Putamen (tissue), 1 donor: Measurements from ENCODE around the gene CDC42BPG.

ENCODE experiments used
- DNase-seq: peaks from one replicate; pipeline ENCODE4 v3.0.0-alpha.2; 2016; ENCODE audit warnings: low spot score

Gene CDC42BPG

DNA sequence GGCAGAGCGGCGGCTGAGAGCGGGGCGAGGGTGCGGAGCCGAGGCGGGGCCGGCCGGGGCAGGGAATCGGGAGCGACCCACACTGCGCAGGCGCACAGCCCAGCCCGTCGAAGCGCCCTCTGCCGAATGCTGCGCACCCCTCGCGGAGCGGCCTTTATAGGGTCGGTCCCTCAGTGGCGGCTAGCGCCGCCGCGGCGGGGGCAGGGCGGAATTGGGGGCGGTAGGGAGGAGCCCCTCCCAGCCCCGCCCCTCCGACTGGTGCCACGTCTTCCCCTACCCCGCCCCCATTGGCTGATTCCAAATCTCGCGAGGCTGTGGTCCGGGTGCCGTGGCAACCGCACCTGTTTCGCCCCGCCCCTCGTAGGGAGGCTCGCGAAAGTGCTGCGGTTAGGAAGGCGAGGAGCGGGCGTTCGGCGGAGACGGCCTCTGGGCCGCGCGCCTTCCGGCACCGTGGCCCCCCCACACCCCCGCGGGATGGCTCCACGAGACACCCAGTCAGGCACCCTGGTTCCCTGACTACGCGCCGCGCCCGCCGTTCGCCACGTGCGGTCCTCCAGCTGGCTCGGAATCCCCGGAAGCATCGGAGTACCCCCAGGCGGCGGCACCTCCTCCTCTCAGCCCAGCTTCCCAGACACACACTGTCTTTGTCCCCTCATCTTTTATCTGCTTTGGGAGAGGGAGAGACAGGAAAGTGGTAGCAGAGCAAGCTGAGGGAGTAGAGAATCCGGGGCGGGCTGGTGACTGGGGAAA is 34.2 kb upstream of the CDC42BPG start, which contains the start of gene EHD1:
Gene EHD1 (minus strand): TSS at position 128 of the 750 bp plus-strand sequence. CDS start 157 bp downstream, outside the sequence.
- DNase-seq, result peak; percentile 99

DNA sequence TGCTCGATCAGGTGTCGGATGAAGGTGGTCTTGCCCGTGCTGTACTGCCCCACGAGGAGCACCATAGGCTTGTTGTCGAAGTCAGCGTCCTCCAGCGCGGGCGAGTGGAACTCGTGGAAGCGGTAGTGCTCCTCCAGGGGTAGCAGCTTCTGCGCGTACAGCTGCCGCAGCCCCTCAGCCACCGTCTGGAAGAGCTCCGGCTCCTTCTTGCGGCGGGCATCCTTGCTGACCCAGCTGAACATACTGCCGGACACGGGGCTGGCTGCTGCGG is 33.7 kb upstream of the CDC42BPG start:
- DNase-seq, result no peak

DNA sequence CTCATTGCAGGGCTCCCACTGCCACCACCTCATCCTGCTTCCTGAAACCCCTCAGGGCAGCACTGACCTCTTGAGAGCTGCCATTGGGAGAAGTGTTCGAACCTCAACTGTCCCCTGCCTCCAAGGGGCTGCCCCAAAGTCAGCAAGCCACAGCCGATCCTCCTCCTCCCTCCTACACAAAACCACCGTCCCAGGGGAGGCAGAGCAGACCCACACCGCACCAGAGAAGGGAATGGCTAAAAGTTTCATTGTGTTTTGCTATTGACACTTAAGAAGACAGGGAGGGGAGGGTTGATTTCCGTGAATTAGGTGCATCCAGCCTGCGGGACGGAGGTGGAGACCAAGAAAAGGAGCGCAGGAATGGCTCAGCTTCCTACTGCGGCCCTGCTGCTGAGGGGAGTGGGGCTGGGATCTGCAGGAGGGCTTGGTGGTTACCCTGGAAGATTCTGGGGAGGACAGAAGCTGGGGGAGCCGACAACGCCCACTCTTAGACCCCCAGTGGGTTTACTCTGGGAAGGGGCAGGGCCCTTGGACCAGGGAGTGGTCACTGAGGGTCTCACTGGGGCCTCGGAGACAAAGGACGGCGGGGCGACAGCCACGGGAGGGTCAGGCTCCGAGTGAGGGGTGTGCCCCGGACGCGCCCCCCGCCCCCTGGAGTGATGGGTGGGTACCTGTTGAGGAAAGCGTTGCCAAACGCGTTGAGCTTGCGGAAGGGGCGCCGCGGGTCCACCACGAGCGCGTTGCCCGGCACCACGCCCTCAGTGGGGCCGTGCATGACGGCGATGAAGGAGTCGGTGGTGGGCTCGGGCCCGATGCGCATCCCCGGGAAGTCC is 33.2 kb upstream of the CDC42BPG start:
- DNase-seq, result no peak

DNA sequence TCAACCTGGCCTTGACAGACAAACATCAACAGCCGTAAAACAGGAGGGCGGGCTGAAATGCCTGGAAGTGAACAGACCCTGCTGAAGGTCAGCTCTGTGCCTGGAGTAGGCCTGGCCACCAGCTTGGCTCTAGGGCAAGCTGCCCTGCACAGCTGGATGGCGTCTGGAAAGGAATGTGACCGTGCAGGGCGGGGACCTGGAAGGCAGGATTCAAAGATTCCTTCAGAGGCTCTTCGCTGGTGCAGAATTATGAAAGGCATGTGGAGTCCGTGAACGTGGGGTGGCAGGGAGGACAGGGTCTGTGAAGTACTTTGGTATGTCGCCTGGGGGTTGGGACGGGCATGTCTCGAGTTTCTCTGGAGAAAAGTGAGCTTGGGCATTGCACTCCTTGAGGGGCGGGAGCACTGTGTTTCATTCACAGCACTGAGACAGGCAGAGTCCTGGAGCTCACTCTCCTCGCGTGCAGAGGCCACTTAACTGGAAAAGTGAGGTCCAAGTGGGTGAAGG is 32.4 kb upstream of the CDC42BPG start:
- DNase-seq, result no peak

DNA sequence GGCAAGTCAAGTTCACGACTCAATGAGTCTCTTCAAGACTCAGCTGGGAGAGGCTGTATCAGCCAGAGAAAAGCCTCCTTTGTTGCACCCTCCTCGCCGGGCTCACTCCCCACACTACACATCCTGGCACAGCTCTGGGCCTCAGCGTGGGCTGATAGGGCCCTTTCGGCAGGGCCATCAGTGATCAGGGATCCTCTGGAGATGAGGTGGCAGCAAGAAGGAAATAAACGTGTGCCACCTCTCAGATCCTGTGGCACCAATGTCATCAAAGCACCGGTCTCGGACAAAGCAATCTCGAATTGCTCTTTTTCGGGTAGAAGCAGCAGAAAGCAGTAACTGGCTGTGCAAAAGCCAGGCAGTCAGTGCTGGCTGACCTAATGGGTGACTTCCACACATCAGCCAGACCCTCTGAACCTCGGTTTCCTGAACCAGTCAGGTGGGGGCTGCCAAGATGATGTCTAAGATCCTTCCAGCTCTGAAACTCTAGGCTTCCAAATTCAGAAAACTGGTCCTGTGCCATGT is 31.8 kb upstream of the CDC42BPG start:
- DNase-seq, result peak; percentile 77

GRCh38 chr11:64875369-64876228 is 31.1 kb upstream of the CDC42BPG start:
- no peak for DNase-seq

- peak; percentile 76 for DNase-seq
Measured at GRCh38 chr11:64874308-64875240, 30.1 kb upstream of the CDC42BPG start.

DNA sequence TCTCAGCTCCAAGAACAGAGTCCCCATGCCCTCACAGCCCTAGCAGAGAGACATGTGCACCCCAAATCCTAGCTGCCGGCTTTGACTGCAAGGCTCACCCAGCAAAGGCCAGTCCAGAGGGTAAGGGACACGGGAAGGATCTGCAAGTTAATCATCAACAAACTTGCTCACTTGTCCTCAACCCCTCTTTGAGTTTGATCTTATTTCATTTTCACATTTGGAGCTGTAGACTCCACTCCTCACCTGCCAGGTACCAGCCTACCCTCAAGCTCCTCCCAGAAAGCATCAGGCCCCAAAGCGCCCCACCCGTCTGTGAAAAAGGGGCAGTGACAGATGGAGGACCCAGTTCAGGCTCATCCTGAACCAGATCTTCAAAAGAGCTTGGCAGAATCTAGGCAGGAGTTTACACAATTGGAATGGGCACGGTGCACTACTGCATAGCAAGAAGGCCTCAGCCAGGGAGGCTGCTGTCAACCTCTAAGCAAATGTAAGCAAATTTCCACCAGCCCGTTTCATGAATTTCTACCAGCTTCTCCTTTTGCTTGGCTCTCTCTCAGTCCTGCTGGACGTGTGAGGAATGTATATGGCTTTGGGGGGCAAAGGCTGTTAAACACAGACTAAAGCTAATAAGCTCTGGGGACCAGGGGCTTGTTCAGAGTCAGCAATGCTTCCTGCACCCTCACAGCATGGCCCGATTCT is 28.5 kb upstream of the CDC42BPG start:
- no peak for DNase-seq

DNA sequence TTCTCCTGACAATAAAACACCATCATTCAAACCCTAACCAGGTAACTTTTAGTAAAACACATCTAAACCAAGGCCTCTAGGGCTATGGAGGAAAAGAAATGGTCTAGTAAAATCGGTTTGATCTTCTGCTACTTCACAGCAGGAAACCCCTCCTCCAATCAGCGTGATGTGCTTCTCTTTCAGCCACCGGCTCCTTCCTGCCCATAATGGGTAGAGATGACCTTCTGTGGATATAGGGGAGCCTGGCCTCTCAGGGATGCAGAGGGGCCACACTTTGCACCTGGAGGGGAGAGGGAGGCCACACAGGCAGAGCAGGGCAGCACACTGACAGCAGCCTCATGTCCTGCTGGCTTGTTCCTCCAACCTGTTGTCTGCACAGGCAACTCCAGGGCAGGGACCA is 27.0 kb upstream of the CDC42BPG start:
- no peak for DNase-seq

GRCh38 chr11:64870893-64871466 is 26.5 kb upstream of the CDC42BPG start:
- no peak for DNase-seq

GRCh38 chr11:64870176-64870892 is 25.9 kb upstream of the CDC42BPG start:
- no peak for DNase-seq

GRCh38 chr11:64869571-64870175 is 25.2 kb upstream of the CDC42BPG start:
- DNase-seq, result no peak

DNA sequence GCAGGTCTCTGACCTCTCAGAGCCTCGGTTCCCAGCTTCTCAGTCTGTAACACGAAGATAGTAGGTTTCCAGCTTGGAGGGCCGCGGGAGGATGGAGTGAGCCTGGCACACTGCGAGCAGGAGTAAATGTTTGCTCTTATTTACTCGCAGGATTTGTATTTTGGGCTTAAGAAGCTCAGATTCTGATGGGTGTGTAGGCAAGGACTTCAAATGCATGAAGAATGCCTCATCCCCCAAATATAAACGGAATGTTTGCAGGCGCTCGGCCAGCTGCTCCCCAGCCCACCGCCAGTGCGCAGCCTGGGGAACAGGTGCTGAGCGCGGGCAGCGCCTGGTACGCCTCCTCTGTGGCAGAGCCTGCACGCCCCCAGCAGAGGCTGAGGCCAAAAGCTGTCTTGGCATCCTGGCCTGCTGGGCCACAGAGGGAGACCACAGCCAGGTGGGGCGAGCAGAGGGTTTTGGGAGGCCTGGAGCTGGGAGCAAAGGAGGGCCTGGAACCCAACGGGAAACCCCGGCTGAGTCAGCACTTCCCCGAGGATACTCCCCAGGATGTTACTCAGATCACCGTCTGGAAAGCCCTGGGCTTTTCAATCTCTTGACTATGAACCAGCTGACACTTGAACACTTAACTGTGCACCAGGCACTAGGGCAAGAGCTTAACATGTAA is 24.6 kb upstream of the CDC42BPG start:
- no peak for DNase-seq

- DNase-seq, result no peak
Measured at GRCh38 chr11:64867748-64868462, 23.5 kb upstream of the CDC42BPG start.

- no peak for DNase-seq
Measured at GRCh38 chr11:64866173-64866491, 21.7 kb upstream of the CDC42BPG start.

GRCh38 chr11:64865286-64866172 is 21.1 kb upstream of the CDC42BPG start:
- no peak for DNase-seq
